HG02763 (cell line): ENCODE measurements around the gene ARL6IP4.

Experiments
- ATAC-seq: cut with Tn5 transposase; IDR thresholded peaks from one replicate; pipeline ENCODE4 v1.9.1; 2021; ENCODE audit warnings: mild to moderate bottlenecking, moderate library complexity; ENCODE audit not compliant: unreplicated experiment

The ARL6IP4 gene

GRCh38 chr12:122977655-122978392 lies 2.7 kb upstream of the ARL6IP4 start:
- no peak for ATAC-seq

GRCh38 chr12:122978507-122978955 lies 1.9 kb upstream of the ARL6IP4 start:
- no peak for ATAC-seq

- ATAC-seq = no peak
These were observed 1.2 kb upstream of the ARL6IP4 start for GRCh38 chr12:122979001-122979907.

GRCh38 chr12:122979908-122980182 lies 636 bp upstream of the ARL6IP4 start:
- ATAC-seq = no peak

- no peak for ATAC-seq
These were observed 573 bp downstream of the ARL6IP4 start for GRCh38 chr12:122981036-122981471.

GRCh38 chr12:122981587-122982476 lies 1.4 kb downstream of the ARL6IP4 start:
- no peak for ATAC-seq

- no peak for ATAC-seq
These were observed 2.0 kb downstream of the ARL6IP4 start for GRCh38 chr12:122982477-122982815.

GRCh38 chr12:122982963-122983788 lies 2.7 kb downstream of the ARL6IP4 start:
- ATAC-seq = no peak

GRCh38 chr12:122983789-122984515 lies 3.5 kb downstream of the ARL6IP4 start:
- no peak for ATAC-seq

- ATAC-seq = no peak
These were observed 4.3 kb downstream of the ARL6IP4 start for GRCh38 chr12:122984612-122985337.

GRCh38 chr12:122985338-122986257 lies 5.1 kb downstream of the ARL6IP4 start:
- ATAC-seq = no peak

- no peak for ATAC-seq
These were observed 5.9 kb downstream of the ARL6IP4 start for GRCh38 chr12:122986258-122986871.

GRCh38 chr12:122987086-122987951 lies 6.8 kb downstream of the ARL6IP4 start:
- ATAC-seq = no peak

GRCh38 chr12:122988036-122988435 lies 7.6 kb downstream of the ARL6IP4 start:
- no peak for ATAC-seq

GRCh38 chr12:122988612-122989212 lies 8.2 kb downstream of the ARL6IP4 start:
- no peak for ATAC-seq

- no peak for ATAC-seq
These were observed 8.9 kb downstream of the ARL6IP4 start for GRCh38 chr12:122989225-122989839.
